Airway epithelial cell (primary cell): ENCODE measurements around the gene SLC16A8. TPM values are rescaled to one million over a fixed set of nuclear protein-coding genes. Genes with fewer than 3 reads are reported as not detected.

Source experiments
- total RNA-seq: library from RNA; depleted of rRNA; stranded (reverse); fragments of >200 nt; gene quantifications from 2 replicates; pipeline ENCODE4 v1.2.3, GENCODE V29; 2015

Gene SLC16A8
- not detected in 2 replicates for total RNA-seq

GRCh38 chr22:38083931-38084631 lies at the start of gene SLC16A8:
TSS of gene SLC16A8 (minus strand) at chr22:38084184. CDS start at chr22:38082873, 1,311 bp downstream.

GRCh38 chr22:38110008-38110862 lies 26.3 kb upstream of the SLC16A8 start, which contains the start of gene BAIAP2L2:
TSS of gene BAIAP2L2 (minus strand) at chr22:38110684. CDS start at chr22:38110525, 159 bp downstream.

GRCh38 chr22:38056969-38057891 lies 26.8 kb downstream of the SLC16A8 start, which contains the start of gene PICK1:
TSS of gene PICK1 (plus strand) at chr22:38057404. CDS start at chr22:38057810, 406 bp downstream.

Other genes with a start within 250 kb of the SLC16A8 start
- 30.4 and 37.2 TPM in 2 replicates for gene ANKRD54, start 239.8 kb downstream of the SLC16A8 start, total RNA-seq
- 281 and 355 TPM in 2 replicates for gene EIF3L, start 234.8 kb downstream of the SLC16A8 start, total RNA-seq
- 136 and 154 TPM in 2 replicates for gene MICALL1, start 177.9 kb downstream of the SLC16A8 start, total RNA-seq
- gene C22orf23, start 130.6 kb downstream of the SLC16A8 start, total RNA-seq: not detected in 2 replicates
- gene POLR2F, start 130.5 kb downstream of the SLC16A8 start, total RNA-seq: 138 and 177 TPM in 2 replicates
- gene SOX10, start 99.6 kb downstream of the SLC16A8 start, total RNA-seq: not detected in 2 replicates
- 35.4 and 41.8 TPM in 2 replicates for gene PICK1, start 26.8 kb downstream of the SLC16A8 start, total RNA-seq
- gene BAIAP2L2, start 26.5 kb upstream of the SLC16A8 start, total RNA-seq: 0.35 and 0.51 TPM in 2 replicates
- 6.3 and 8.8 TPM in 2 replicates for gene PLA2G6, start 97.6 kb upstream of the SLC16A8 start, total RNA-seq
- 16.9 and 19.5 TPM in 2 replicates for gene MAFF, start 117.8 kb upstream of the SLC16A8 start, total RNA-seq
- gene TMEM184B, start 188.8 kb upstream of the SLC16A8 start, total RNA-seq: 40.6 and 52.2 TPM in 2 replicates
- 116 and 155 TPM in 2 replicates for gene CSNK1E, start 233.2 kb upstream of the SLC16A8 start, total RNA-seq